Ovary (tissue), 3 donors: ENCODE results near the gene RPS3.

Source experiments
- POLR2A ChIP-seq: fragments of 450-650 bp; IDR thresholded peaks from one replicate; pipeline ENCODE4 v1.6.1; 2017; ENCODE audit warnings: antibody characterized with exemption, mild to moderate bottlenecking, moderate library complexity
- TF ChIP-seq, protein P1 (sequence below), 3 donors: fragments of 450-650 bp in 2 of 3; fragments of 200-600 bp in 1 of 3; IDR thresholded peaks; one replicate each; pipeline versions ENCODE4 v1.5.1 to v1.8.0; 2016 to 2022; ENCODE audit warnings: antibody characterized with exemption in 3 of 3, mild to moderate bottlenecking in 1 of 3
- donor health status: DM: no; HTN: no; CAD: no.

DNA sequence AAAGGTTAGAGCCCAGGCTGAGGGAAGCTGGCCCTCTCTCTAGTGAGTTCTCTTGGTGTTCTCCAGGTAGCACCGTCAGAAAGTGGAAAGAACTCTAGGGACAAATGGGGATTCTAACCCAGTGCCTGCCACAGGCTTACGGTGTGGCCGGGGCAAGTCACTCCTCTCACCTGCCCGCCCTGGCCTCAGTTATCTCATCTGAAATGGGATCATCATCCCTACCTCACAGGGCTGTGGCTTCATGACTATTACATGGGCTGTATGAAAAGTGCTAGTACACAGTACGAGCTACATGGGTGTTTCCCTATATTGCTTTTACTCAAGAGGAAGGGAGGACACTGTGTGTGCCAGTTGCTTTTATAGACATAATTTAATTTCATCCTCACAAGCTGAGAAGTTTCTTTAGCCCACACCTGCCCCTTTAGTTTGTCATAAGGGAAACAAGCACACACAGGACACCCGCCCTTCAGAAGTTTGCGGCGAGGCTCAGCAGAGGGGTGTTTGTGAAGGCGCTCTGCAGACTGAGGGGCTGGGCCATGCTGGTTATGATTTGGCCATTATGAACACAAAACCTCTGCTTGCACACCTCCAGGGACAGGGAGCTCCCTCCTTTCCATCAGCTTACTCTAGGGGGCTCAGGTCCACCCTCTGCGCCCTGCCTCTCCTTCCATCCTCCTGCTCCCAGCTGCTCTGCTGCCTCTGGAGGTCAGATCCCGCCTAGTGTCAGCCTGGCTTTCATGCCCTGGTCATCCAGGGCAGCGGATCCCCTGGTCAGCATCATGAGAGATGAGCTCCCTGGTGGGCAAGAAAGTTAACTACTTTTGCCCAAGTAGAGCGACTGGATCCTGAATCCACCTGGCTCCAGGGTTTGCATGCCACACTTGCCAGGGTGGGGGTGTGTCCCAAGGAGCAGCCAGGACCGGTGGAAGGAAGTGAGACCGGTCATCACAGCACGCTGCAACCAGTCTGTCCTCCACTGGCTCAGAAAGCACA, 32.5 kb downstream of the RPS3 start:
- TF ChIP-seq, protein P1, sequence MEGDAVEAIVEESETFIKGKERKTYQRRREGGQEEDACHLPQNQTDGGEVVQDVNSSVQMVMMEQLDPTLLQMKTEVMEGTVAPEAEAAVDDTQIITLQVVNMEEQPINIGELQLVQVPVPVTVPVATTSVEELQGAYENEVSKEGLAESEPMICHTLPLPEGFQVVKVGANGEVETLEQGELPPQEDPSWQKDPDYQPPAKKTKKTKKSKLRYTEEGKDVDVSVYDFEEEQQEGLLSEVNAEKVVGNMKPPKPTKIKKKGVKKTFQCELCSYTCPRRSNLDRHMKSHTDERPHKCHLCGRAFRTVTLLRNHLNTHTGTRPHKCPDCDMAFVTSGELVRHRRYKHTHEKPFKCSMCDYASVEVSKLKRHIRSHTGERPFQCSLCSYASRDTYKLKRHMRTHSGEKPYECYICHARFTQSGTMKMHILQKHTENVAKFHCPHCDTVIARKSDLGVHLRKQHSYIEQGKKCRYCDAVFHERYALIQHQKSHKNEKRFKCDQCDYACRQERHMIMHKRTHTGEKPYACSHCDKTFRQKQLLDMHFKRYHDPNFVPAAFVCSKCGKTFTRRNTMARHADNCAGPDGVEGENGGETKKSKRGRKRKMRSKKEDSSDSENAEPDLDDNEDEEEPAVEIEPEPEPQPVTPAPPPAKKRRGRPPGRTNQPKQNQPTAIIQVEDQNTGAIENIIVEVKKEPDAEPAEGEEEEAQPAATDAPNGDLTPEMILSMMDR (IDR thresholded peaks at IDR 0.05), result no peak
- TF ChIP-seq POLR2A, result no peak
